BLaER1 (cell line): ENCODE results near the gene KCTD3.

ENCODE experiments used
- H3K27ac ChIP-seq: shearing (Covaris generic); formaldehyde crosslinking; 2 replicates; pipeline ENCODE4 v1.8.1; 2022
- H3K27me3 ChIP-seq: shearing (Covaris generic); formaldehyde crosslinking; 2 replicates; pipeline ENCODE4 v1.8.1; 2022
- H3K36me3 ChIP-seq: shearing (Covaris generic); formaldehyde crosslinking; 2 replicates; pipeline ENCODE4 v1.8.1; 2022
- H3K4me1 ChIP-seq: shearing (Covaris generic); formaldehyde crosslinking; 2 replicates; pipeline ENCODE4 v1.8.1; 2022
- H3K4me2 ChIP-seq: shearing (Covaris generic); formaldehyde crosslinking; 2 replicates; pipeline ENCODE4 v1.8.1; 2022
- H3K4me3 ChIP-seq: shearing (Covaris generic); formaldehyde crosslinking; 2 replicates; pipeline ENCODE4 v1.8.1; 2022
- H3K9ac ChIP-seq: shearing (Covaris generic); formaldehyde crosslinking; 2 replicates; pipeline ENCODE4 v1.8.1; 2022
- H3K9me3 ChIP-seq: shearing (Covaris generic); formaldehyde crosslinking; 2 replicates; pipeline ENCODE4 v1.8.1; 2022
- H4K20me1 ChIP-seq: shearing (Covaris generic); formaldehyde crosslinking; 2 replicates; pipeline ENCODE4 v1.8.1; 2022
- Cebpa-rat ChIP-seq: shearing (Covaris generic); IDR thresholded peaks from 2 replicates; pipeline ENCODE4 v1.8.1; 2022

KCTD3 gene

DNA sequence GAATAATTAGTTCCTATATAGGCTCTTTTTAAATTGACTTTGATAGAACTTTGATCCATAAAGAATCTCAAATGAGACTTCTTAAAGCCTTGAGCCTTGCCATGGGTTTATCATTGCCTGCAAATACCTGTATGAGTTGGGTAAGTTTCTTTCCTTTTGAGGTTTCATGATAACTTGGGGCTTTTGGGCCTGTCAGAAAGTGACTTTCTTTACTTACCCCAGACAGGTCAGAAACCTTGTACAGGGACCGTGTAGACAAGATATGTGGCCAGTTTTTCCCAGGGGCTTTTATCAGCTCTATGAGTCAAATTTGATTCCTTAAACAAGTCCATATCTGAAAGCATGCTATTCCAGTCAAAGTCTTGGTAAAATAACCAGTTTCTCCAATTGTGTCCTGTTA, 17.3 kb downstream of the KCTD3 start:
- no peak overlapping the region for H3K4me3 ChIP-seq
- no peaks in the 10 kb centered on the region for H3K4me1 ChIP-seq
- H3K9ac ChIP-seq = no peak overlapping the region
- H3K9me3 ChIP-seq = peaks cover 18% of the 10 kb centered on the region
- H3K4me2 ChIP-seq = no peak overlapping the region
- H4K20me1 ChIP-seq = no peaks in the 10 kb centered on the region
- TF ChIP-seq Cebpa-rat = no peak
- H3K27me3 ChIP-seq = no peaks in the 10 kb centered on the region
- no peak overlapping the region for H3K27ac ChIP-seq
- peaks cover 84% of the 10 kb centered on the region for H3K36me3 ChIP-seq

DNA sequence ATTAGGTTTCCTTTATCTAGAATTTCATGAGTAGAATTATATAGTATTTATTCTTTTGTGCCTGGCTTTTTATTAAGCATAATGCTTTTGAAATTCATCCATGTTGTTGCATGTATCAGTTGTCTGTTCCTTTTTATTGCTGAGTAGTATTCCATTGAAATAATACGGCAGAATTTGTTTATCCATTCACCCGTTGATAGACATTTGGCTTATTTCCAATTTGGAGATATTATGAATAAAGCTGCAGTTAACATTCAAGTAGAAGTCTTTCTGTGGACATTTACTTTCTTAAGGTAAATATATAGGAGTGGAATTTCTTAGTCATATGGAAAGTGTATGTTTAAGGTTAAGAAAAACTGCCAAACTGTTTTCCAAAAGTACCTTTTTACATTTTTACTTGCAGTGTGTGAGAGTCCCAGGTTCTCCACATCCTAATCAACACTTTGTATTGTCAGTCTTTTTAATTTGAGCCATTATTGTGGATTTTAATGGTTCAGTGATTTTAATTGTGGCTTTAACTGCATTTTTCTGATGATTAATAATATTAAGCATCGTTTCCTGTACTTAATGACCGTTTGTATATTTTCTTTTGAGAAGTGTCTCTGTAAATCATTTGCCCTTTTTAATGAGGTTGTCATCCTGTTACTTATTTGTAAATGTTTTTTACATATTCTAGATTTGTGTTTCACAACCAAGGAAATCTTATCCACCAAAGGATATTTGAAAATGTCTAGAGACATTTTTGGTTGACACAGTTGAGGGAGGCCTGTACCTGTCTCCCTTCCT, 22.7 kb downstream of the KCTD3 start:
- H4K20me1 ChIP-seq = no peaks in the 10 kb centered on the region
- H3K9ac ChIP-seq = no peak overlapping the region
- no peaks in the 10 kb centered on the region for H3K27me3 ChIP-seq
- no peaks in the 10 kb centered on the region for H3K4me1 ChIP-seq
- no peak for TF ChIP-seq Cebpa-rat
- H3K4me2 ChIP-seq = no peak overlapping the region
- peaks cover 4% of the 10 kb centered on the region for H3K9me3 ChIP-seq
- no peak overlapping the region for H3K4me3 ChIP-seq
- H3K36me3 ChIP-seq = peaks cover 70% of the 10 kb centered on the region
- no peak overlapping the region for H3K27ac ChIP-seq

DNA sequence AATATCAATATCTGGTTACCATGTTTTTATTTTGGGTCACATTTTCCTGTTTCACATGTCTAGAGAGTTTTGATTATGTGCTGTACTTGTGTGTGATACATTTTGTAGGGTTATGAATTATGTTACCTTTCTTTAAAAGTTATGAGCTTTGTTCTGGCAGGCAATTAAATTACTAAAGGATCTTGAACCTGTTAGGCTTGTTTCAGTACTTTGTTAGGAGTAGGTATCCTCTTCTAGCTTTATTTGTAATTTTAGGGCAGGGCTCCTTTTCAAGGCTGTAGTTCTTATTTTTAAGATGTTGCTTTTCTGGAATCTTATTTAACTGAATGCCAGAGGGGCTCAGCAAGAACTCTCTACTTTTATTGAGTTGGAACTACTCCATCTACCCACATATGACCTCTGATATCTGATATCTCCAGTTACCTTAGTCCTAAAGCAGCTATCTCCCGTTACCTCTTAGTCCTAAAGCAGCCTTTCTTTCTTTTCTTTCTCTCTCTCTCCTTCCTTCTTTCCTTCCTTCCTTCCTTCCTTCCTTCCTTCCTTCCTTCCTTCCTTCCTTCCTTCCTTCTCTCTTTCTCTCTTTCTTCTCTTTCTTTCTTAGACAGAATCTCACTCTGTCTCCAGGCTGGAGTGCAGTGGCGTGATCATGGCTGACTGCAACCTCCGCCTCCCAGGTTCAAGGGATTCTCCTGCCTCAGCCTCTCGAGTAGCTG, 23.8 kb downstream of the KCTD3 start:
- no peaks in the 10 kb centered on the region for H3K4me1 ChIP-seq
- peaks cover 2% of the 10 kb centered on the region; the same call in 1 of the 2 replicates for H3K9me3 ChIP-seq
- TF ChIP-seq Cebpa-rat = no peak
- no peak overlapping the region for H3K9ac ChIP-seq
- H3K27ac ChIP-seq = no peak overlapping the region
- peaks cover 78% of the 10 kb centered on the region for H3K36me3 ChIP-seq
- H4K20me1 ChIP-seq = no peaks in the 10 kb centered on the region
- H3K4me3 ChIP-seq = no peak overlapping the region
- no peaks in the 10 kb centered on the region for H3K27me3 ChIP-seq
- H3K4me2 ChIP-seq = no peak overlapping the region

DNA sequence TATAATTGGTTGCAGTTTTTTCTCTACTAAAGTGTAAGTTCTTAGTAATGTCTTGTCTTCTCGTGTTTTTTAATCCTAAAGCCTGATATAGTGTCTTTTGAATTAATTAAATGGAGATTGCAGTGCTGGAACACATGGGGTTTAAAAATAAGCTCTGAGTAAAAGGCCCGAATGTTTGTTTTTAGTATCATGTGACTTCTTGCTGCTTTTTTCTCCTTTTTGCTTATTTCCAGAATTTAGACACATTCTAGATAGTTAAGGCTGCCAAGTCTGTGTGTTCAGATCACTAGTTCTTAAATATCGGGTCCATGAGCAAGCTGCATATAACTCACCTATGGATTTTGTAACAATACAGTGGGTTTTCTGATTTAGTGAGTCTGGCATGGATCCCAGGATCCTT, 27.5 kb downstream of the KCTD3 start:
- H3K4me1 ChIP-seq = peaks cover 3% of the 10 kb centered on the region; the same call in 1 of the 2 replicates
- no peak overlapping the region for H3K4me3 ChIP-seq
- H3K4me2 ChIP-seq = no peak overlapping the region
- no peak overlapping the region for H3K27ac ChIP-seq
- TF ChIP-seq Cebpa-rat = no peak
- H3K9me3 ChIP-seq = 0 out of 2 replicates have a peak, but pooled peaks cover under 1% of the 10 kb centered on the region
- H4K20me1 ChIP-seq = no peaks in the 10 kb centered on the region
- H3K27me3 ChIP-seq = no peaks in the 10 kb centered on the region
- H3K9ac ChIP-seq = no peak overlapping the region
- H3K36me3 ChIP-seq = peaks cover 69% of the 10 kb centered on the region

DNA sequence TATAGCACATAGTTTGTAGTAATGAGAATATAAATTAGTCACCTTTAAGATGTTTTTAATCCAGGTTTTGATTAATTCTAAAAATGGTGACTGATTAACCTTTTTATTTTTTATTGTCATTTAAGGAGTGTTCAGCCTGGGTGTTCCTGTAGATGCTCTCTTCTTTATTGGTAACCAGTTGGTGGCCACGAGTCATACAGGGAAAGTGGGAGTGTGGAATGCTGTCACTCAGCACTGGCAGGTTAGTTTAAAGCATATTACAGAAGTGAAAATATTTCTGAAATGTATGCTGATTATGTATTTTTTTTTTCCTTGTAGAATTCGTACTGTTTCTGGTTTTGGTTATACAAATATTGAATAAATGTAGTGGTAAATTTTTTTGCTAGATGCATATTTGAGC, 28.1 kb downstream of the KCTD3 start:
- no peak for TF ChIP-seq Cebpa-rat
- no peak overlapping the region for H3K27ac ChIP-seq
- no peaks in the 10 kb centered on the region for H3K9me3 ChIP-seq
- no peaks in the 10 kb centered on the region for H4K20me1 ChIP-seq
- peaks cover 9% of the 10 kb centered on the region; the same call in 1 of the 2 replicates for H3K4me1 ChIP-seq
- no peak overlapping the region for H3K4me2 ChIP-seq
- H3K9ac ChIP-seq = no peak overlapping the region
- peaks cover 68% of the 10 kb centered on the region for H3K36me3 ChIP-seq
- H3K4me3 ChIP-seq = no peak overlapping the region
- no peaks in the 10 kb centered on the region for H3K27me3 ChIP-seq

DNA sequence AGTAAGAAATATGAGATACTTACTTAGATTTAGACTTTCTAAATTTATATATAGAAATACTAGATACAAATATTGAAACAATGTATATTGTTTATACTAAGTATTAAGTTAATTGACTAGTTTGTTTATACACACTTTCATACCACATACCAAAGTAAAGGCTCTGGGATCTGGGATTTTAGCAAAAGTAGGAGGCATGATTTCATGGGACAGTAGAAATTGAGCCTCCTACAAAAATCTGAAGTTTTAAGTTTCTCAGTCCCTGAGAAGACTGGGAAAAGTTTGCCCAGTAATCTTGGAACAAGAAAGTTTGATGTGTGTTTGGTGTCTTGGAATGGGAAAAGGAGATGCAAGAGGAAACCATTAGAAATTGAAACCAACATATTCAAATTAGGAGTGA, 30.9 kb downstream of the KCTD3 start:
- Histone ChIP-seq H3K36me3 (peaks cover 69% of the 10 kb centered on the region), H3K9ac (no peak overlapping the region), H3K9me3 (no peaks in the 10 kb centered on the region), H3K4me2 (no peak overlapping the region), H4K20me1 (no peaks in the 10 kb centered on the region), H3K4me3 (no peak overlapping the region), H3K4me1 (peaks cover 12% of the 10 kb centered on the region; the same call in 1 of the 2 replicates), H3K27me3 (no peaks in the 10 kb centered on the region), H3K27ac (no peak overlapping the region)
- TF ChIP-seq Cebpa-rat = no peak

DNA sequence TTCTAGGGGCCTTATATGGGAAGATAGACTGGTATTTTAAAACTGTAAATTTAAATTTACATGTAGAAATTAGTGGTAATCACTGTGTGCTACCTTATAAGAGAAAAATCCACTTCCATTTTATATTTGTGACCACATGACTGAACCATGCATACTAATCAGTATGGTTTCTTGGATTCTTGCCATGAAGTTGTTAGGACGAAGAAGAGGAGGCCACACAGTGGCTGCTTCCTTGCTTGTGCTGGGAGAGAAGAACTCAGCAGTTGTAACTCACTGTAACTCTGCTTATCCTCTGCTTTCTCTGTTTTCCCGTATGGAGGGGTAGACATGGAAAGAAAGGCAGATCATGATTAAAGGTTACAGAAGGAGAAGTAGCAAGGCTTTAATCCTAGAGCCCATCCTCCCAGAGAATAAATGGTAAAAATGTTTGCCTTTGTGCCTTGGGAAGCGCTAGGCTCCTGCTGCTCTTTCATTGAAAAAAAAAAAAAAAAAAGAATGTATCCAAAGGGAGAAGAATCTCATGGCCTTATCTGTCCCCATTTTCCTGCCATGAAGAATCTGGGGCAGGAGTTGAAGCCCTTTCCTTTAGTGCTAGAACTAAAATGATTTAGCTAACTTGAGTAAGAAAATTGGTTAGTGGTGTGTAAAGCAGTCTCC, 32.4 kb downstream of the KCTD3 start:
- peaks cover 12% of the 10 kb centered on the region; the same call in 1 of the 2 replicates for H3K4me1 ChIP-seq
- no peak overlapping the region for H3K27ac ChIP-seq
- H4K20me1 ChIP-seq = no peaks in the 10 kb centered on the region
- no peaks in the 10 kb centered on the region for H3K9me3 ChIP-seq
- TF ChIP-seq Cebpa-rat = no peak
- peaks cover 76% of the 10 kb centered on the region for H3K36me3 ChIP-seq
- no peaks in the 10 kb centered on the region for H3K27me3 ChIP-seq
- no peak overlapping the region for H3K4me3 ChIP-seq
- H3K4me2 ChIP-seq = no peak overlapping the region
- H3K9ac ChIP-seq = no peak overlapping the region

DNA sequence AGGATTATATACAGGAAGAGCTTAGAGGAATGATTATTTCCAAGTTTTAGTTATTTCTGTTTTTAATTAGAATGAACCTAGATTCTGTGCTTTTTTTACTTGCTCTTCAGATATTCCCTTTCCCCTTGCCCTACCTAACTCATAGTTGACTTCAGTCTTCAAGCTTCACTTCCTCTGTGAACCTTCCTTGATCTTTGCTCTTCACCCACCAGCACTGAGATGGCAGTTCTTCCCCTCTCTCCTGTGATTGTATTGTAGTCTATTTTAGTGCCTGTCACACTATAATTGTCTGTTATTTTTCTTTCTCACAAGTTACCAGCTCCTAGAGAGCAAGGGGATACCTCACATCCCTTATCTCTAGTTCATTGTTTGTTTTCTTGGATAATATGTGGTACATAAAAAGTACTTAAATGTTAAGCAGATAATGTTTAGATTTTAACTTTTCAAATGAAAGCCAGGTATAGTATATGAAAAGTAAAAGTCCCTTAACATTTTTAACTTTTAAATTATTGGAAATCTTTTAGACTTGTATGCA, 33.2 kb downstream of the KCTD3 start:
- Histone ChIP-seq H3K4me3 (no peak overlapping the region), H3K4me2 (no peak overlapping the region), H3K27ac (no peak overlapping the region), H3K4me1 (peaks cover 12% of the 10 kb centered on the region; the same call in 1 of the 2 replicates), H3K9me3 (no peaks in the 10 kb centered on the region), H3K27me3 (no peaks in the 10 kb centered on the region), H4K20me1 (peaks cover under 1% of the 10 kb centered on the region; the same call in 1 of the 2 replicates), H3K9ac (no peak overlapping the region), H3K36me3 (peaks cover 74% of the 10 kb centered on the region)
- no peak for TF ChIP-seq Cebpa-rat

DNA sequence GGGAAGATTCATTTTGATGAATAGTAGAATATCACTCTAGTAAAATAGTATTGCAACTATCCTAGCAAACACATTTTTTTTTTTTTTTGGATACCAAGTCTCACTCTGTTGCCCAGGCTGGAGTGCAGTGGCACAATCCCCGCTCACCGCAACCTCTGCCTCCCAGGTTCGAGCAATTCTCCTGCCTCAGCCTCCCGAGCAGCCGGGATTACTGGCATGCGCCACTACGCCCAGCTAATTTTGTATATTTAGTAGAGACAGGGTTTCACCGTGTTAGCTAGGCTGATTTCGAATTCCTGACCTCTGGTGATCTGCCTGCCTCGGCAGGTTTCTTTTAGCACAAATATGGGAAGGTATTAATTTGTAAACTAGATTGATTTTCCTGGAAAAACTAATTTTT, 33.8 kb downstream of the KCTD3 start:
- Histone ChIP-seq H4K20me1 (peaks cover 6% of the 10 kb centered on the region), H3K4me3 (no peak overlapping the region), H3K27ac (no peak overlapping the region), H3K9ac (no peak overlapping the region), H3K36me3 (peaks cover 74% of the 10 kb centered on the region), H3K4me1 (peaks cover 12% of the 10 kb centered on the region; the same call in 1 of the 2 replicates), H3K27me3 (no peaks in the 10 kb centered on the region), H3K9me3 (no peaks in the 10 kb centered on the region), H3K4me2 (no peak overlapping the region)
- no peak for TF ChIP-seq Cebpa-rat
